Mesendoderm (in vitro differentiated cells): ENCODE measurements around the gene TBC1D22B.

Experiments used
- DNase-seq: peaks from one replicate; pipeline ENCODE4 v3.0.0; 2013
- H2AK5ac ChIP-seq: 2 replicates; pipeline ENCODE4 v1.6.1; 2013; ENCODE audit warnings: low read length, inconsistent platforms
- H2BK120ac ChIP-seq: 2 replicates; pipeline ENCODE4 v1.6.1; 2013; ENCODE audit warnings: low read depth, mild to moderate bottlenecking, low read length, moderate library complexity, mixed read lengths
- H2BK15ac ChIP-seq: replicated peaks from 2 replicates; pipeline ENCODE4 v1.6.1; 2013; ENCODE audit warnings: low read depth, mild to moderate bottlenecking, moderate library complexity
- H2BK5ac ChIP-seq: 2 replicates; pipeline ENCODE4 v1.6.1; 2013; ENCODE audit warnings: low read length, inconsistent platforms
- H3K18ac ChIP-seq: 2 replicates; pipeline ENCODE4 v1.6.1; 2013; ENCODE audit warnings: mild to moderate bottlenecking, low read length, mixed read lengths
- H3K23ac ChIP-seq: one replicate; pipeline ENCODE4 v1.6.1; 2013; ENCODE audit warnings: low read length
- H3K27ac ChIP-seq: 2 replicates; pipeline ENCODE4 v1.5.1; 2013; ENCODE audit warnings: low read depth, mild to moderate bottlenecking, inconsistent platforms, low read length, moderate library complexity
- H3K27me3 ChIP-seq: 2 replicates; pipeline ENCODE4 v1.6.1; 2013; ENCODE audit warnings: low read length, control low read depth, mild to moderate bottlenecking, inconsistent platforms; ENCODE audit not compliant: insufficient read depth, poor library complexity
- H3K36me3 ChIP-seq: 2 replicates; pipeline ENCODE4 v1.6.1; 2013; ENCODE audit warnings: low read length, inconsistent platforms; ENCODE audit not compliant: control insufficient read depth, insufficient read depth
- H3K4ac ChIP-seq: one replicate; pipeline ENCODE4 v1.6.1; 2013; ENCODE audit warnings: low read depth, mild to moderate bottlenecking, low read length, moderate library complexity
- H3K4me1 ChIP-seq: 2 replicates; pipeline ENCODE4 v1.6.1; 2013; ENCODE audit warnings: low read depth, low read length, inconsistent platforms; ENCODE audit not compliant: control insufficient read depth
- H3K4me2 ChIP-seq: 2 replicates; pipeline ENCODE4 v1.6.1; 2013; ENCODE audit warnings: low read length
- H3K4me3 ChIP-seq: 2 replicates; pipeline ENCODE4 v1.5.1; 2013; ENCODE audit warnings: mild to moderate bottlenecking, low read length
- H3K56ac ChIP-seq: one replicate; pipeline ENCODE4 v1.6.1; 2013; ENCODE audit warnings: low read length
- H3K79me1 ChIP-seq: 2 replicates; pipeline ENCODE4 v1.6.1; 2013; ENCODE audit warnings: low read length, inconsistent platforms
- H3K79me2 ChIP-seq: 2 replicates; pipeline ENCODE4 v1.6.1; 2013; ENCODE audit warnings: mild to moderate bottlenecking, low read length; ENCODE audit not compliant: control insufficient read depth, insufficient read depth
- H3K9ac ChIP-seq: 2 replicates; pipeline ENCODE4 v1.6.1; 2013; ENCODE audit warnings: low read length, inconsistent platforms
- H4K5ac ChIP-seq: one replicate; pipeline ENCODE4 v1.6.1; 2013; ENCODE audit warnings: low read length
- H4K8ac ChIP-seq: one replicate; pipeline ENCODE4 v1.6.1; 2013; ENCODE audit warnings: low read depth, mild to moderate bottlenecking, control low read depth, low read length, moderate library complexity
- WGBS: extraction: QIAGEN DNeasy Blood & Tissue Kit; methylation state at CpG from one replicate; pipeline ENCODE4 v1.1.7; 2013; ENCODE audit warnings: low lambda C conversion rate, missing lambda C conversion rate; ENCODE audit not compliant: insufficient coverage; ENCODE audit errors: extremely low coverage; 5-methylcytosine and 5-hydroxymethylcytosine counted together

The TBC1D22B gene

GRCh38 chr6:37302086-37302686 lies 44.6 kb downstream of the TBC1D22B start:
- H3K27me3 ChIP-seq: no peaks in the 10 kb centered on the region
- H3K4me2 ChIP-seq: no peak overlapping the region
- no peak overlapping the region for H3K4me3 ChIP-seq
- no peaks in the 10 kb centered on the region for H3K79me1 ChIP-seq
- H3K18ac ChIP-seq: no peak overlapping the region
- H3K23ac ChIP-seq: no peak overlapping the region
- H2AK5ac ChIP-seq: no peak overlapping the region
- no CpG with 5 or more reads among the region's 1 CpG for WGBS
- no peaks in the 10 kb centered on the region for H3K4me1 ChIP-seq
- no peak overlapping the region for H3K27ac ChIP-seq
- no peak overlapping the region for H3K9ac ChIP-seq
- H3K36me3 ChIP-seq: no peaks in the 10 kb centered on the region
- H2BK15ac ChIP-seq: no peak overlapping the region
- DNase-seq: no peak
- no peaks in the 10 kb centered on the region for H3K79me2 ChIP-seq
- H3K56ac ChIP-seq: no peak overlapping the region
- H4K5ac ChIP-seq: no peak overlapping the region
- no peak overlapping the region for H4K8ac ChIP-seq
- H2BK120ac ChIP-seq: no peak overlapping the region
- H2BK5ac ChIP-seq: no peak overlapping the region
- no peak overlapping the region for H3K4ac ChIP-seq

GRCh38 chr6:37303091-37303660 lies 45.6 kb downstream of the TBC1D22B start:
- no peak overlapping the region for H4K8ac ChIP-seq
- H3K23ac ChIP-seq: no peak overlapping the region
- DNase-seq: no peak
- no peak overlapping the region for H2BK120ac ChIP-seq
- H3K27ac ChIP-seq: no peak overlapping the region
- no peak overlapping the region for H3K4me3 ChIP-seq
- H3K36me3 ChIP-seq: no peaks in the 10 kb centered on the region
- H4K5ac ChIP-seq: no peak overlapping the region
- no peak overlapping the region for H3K9ac ChIP-seq
- H2BK15ac ChIP-seq: no peak overlapping the region
- H2AK5ac ChIP-seq: no peak overlapping the region
- no peak overlapping the region for H2BK5ac ChIP-seq
- no peak overlapping the region for H3K18ac ChIP-seq
- H3K4me1 ChIP-seq: no peaks in the 10 kb centered on the region
- H3K79me1 ChIP-seq: no peaks in the 10 kb centered on the region
- no peak overlapping the region for H3K4ac ChIP-seq
- H3K4me2 ChIP-seq: no peak overlapping the region
- no peak overlapping the region for H3K56ac ChIP-seq
- WGBS: no CpG with 5 or more reads among the region's 6 CpGs
- no peaks in the 10 kb centered on the region for H3K27me3 ChIP-seq
- no peaks in the 10 kb centered on the region for H3K79me2 ChIP-seq

GRCh38 chr6:37303891-37304503 lies 46.4 kb downstream of the TBC1D22B start:
- Histone ChIP-seq H3K4ac (no peak overlapping the region), H4K8ac (no peak overlapping the region), H3K23ac (no peak overlapping the region), H2BK120ac (no peak overlapping the region), H3K27me3 (no peaks in the 10 kb centered on the region), H3K27ac (no peak overlapping the region), H3K9ac (no peak overlapping the region), H3K79me2 (no peaks in the 10 kb centered on the region), H2BK5ac (no peak overlapping the region), H2AK5ac (no peak overlapping the region), H3K79me1 (no peaks in the 10 kb centered on the region), H3K4me2 (no peak overlapping the region), H3K36me3 (no peaks in the 10 kb centered on the region), H4K5ac (no peak overlapping the region), H3K4me1 (no peaks in the 10 kb centered on the region), H3K18ac (no peak overlapping the region), H2BK15ac (no peak overlapping the region), H3K56ac (no peak overlapping the region), H3K4me3 (no peak overlapping the region)
- WGBS: no CpG with 5 or more reads among the region's 3 CpGs
- DNase-seq: no peak

- Histone ChIP-seq H2BK120ac (no peak overlapping the region), H3K9ac (no peak overlapping the region), H3K4me3 (no peak overlapping the region), H2BK5ac (no peak overlapping the region), H2AK5ac (no peak overlapping the region), H3K23ac (no peak overlapping the region), H3K36me3 (no peaks in the 10 kb centered on the region), H3K4me1 (no peaks in the 10 kb centered on the region), H3K18ac (no peak overlapping the region), H3K79me2 (no peaks in the 10 kb centered on the region), H4K5ac (no peak overlapping the region), H3K27ac (no peak overlapping the region), H3K4me2 (no peak overlapping the region), H3K27me3 (no peaks in the 10 kb centered on the region), H3K4ac (no peak overlapping the region), H4K8ac (no peak overlapping the region), H3K79me1 (no peaks in the 10 kb centered on the region), H3K56ac (no peak overlapping the region), H2BK15ac (no peak overlapping the region)
- no CpG with 5 or more reads among the region's 7 CpGs for WGBS
- DNase-seq: no peak
These were observed 47.2 kb downstream of the TBC1D22B start for GRCh38 chr6:37304766-37305165.

- Histone ChIP-seq H3K27ac (no peak overlapping the region), H3K4ac (no peak overlapping the region), H4K8ac (no peak overlapping the region), H3K79me1 (no peaks in the 10 kb centered on the region), H3K4me3 (no peak overlapping the region), H3K36me3 (no peaks in the 10 kb centered on the region), H3K4me2 (no peak overlapping the region), H2AK5ac (no peak overlapping the region), H3K23ac (no peak overlapping the region), H4K5ac (no peak overlapping the region), H3K18ac (no peak overlapping the region), H3K79me2 (no peaks in the 10 kb centered on the region), H3K27me3 (no peaks in the 10 kb centered on the region), H3K9ac (no peak overlapping the region), H3K56ac (no peak overlapping the region), H3K4me1 (no peaks in the 10 kb centered on the region), H2BK120ac (no peak overlapping the region), H2BK5ac (no peak overlapping the region), H2BK15ac (no peak overlapping the region)
- no CpG with 5 or more reads among the region's 4 CpGs for WGBS
- no peak for DNase-seq
These were observed 48.4 kb downstream of the TBC1D22B start for GRCh38 chr6:37305841-37306425.
